SIG-M5 treated with dmso at 0.1 percent for 504 hours (cell line): Measurements from ENCODE around the gene PSMD6.

Experiments used
- DNase-seq: peaks from one replicate; lab custom pipeline; 2025; ENCODE audit not compliant: unreplicated experiment; lab: John Stamatoyannopoulos, UW

Gene PSMD6

DNA sequence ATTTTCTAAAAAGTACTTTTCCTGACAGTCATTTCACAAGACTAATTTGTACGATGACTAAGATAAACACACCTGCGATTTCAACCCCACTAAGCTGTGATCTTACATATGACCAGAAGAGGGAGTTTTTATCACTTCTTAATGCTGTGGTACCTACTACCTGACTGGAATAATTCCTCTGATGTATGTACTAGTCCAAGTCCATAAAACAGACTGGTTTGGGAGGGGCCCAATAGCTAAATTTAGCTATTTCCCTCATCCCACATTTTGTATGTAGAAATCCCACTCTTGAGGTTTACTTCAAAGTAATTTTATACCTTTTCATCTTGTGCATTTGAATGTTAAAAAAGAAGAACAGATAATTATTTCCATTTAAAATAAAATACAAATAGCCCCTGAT lies 61.4 kb downstream of the PSMD6 start:
- peak; percentile 56 for DNase-seq
